ENCODE measurements around the gene BFSP2. TPM values are rescaled to one million over a fixed set of nuclear protein-coding genes. Genes with fewer than 3 reads are reported as not detected.

Gene BFSP2
- total RNA-seq, 1 donor from 2014 or later = not detected

- ATAC-seq (no peak), DNase-seq (ENCODE audit: low spot score) (no peak)
- intact Hi-C loops (cut with DNase I) = no loop called here
Measured at GRCh38 chr3:133380481-133381225, 19.2 kb upstream of the BFSP2 start.

- intact Hi-C loops (cut with DNase I) = no loop called here
- DNase-seq (ENCODE audit: low spot score) (no peak), ATAC-seq (no peak)
Measured at GRCh38 chr3:133381346-133382109, 18.3 kb upstream of the BFSP2 start.

- intact Hi-C loops (cut with DNase I) = no loop called here
- ATAC-seq = no peak
- DNase-seq (ENCODE audit: low spot score) = no peak
Measured at GRCh38 chr3:133383175-133383574, 16.7 kb upstream of the BFSP2 start.

- DNase-seq (ENCODE audit: low spot score) = no peak
- ATAC-seq = no peak
- intact Hi-C loops (cut with DNase I) = no loop called here
Measured at GRCh38 chr3:133383741-133384140, 16.1 kb upstream of the BFSP2 start.

- DNase-seq (ENCODE audit: low spot score) (no peak), ATAC-seq (peak; percentile 81)
- intact Hi-C loops (cut with DNase I) = no loop called here
Measured at GRCh38 chr3:133384331-133385027, 15.4 kb upstream of the BFSP2 start.

- DNase-seq (ENCODE audit: low spot score) = no peak
- intact Hi-C loops (cut with DNase I) = no loop called here
- ATAC-seq = no peak
Measured at GRCh38 chr3:133386876-133387275, 13.0 kb upstream of the BFSP2 start.

- no peak for ATAC-seq
- intact Hi-C loops (cut with DNase I) = no loop called here
- DNase-seq (ENCODE audit: low spot score) = no peak
Measured at GRCh38 chr3:133387341-133387740, 12.5 kb upstream of the BFSP2 start.

GRCh38 chr3:133388696-133389395 is 11.0 kb upstream of the BFSP2 start:
- ATAC-seq = no peak
- DNase-seq (ENCODE audit: low spot score) = no peak
- intact Hi-C loops (cut with DNase I) = no loop called here

GRCh38 chr3:133390715-133391114 is 9.1 kb upstream of the BFSP2 start:
- intact Hi-C loops (cut with DNase I) = no loop called here
- DNase-seq (ENCODE audit: low spot score) (no peak), ATAC-seq (no peak)

GRCh38 chr3:133393204-133393603 is 6.7 kb upstream of the BFSP2 start:
- intact Hi-C loops (cut with DNase I) = no loop called here
- ATAC-seq (no peak), DNase-seq (ENCODE audit: low spot score) (no peak)

- no peak for DNase-seq (ENCODE audit: low spot score)
- intact Hi-C loops (cut with DNase I) = no loop called here
- ATAC-seq = no peak
Measured at GRCh38 chr3:133393691-133394474, 6.0 kb upstream of the BFSP2 start.

GRCh38 chr3:133394561-133395311 is 5.1 kb upstream of the BFSP2 start:
- no peak for ATAC-seq
- intact Hi-C loops (cut with DNase I) = no loop called here
- DNase-seq (ENCODE audit: low spot score) = no peak

GRCh38 chr3:133396906-133397305 is 3.0 kb upstream of the BFSP2 start:
- no peak for ATAC-seq
- intact Hi-C loops (cut with DNase I) = no loop called here
- no peak for DNase-seq (ENCODE audit: low spot score)

- DNase-seq (ENCODE audit: low spot score) (peak; percentile 23), ATAC-seq (peak; percentile 38)
- intact Hi-C loops (cut with DNase I) = no loop called here
Measured at GRCh38 chr3:133401374-133402135, 1.7 kb downstream of the BFSP2 start.

GRCh38 chr3:133404920-133405319 is 5.1 kb downstream of the BFSP2 start:
- DNase-seq (ENCODE audit: low spot score) = peak; percentile 7
- ATAC-seq = no peak
- intact Hi-C loops (cut with DNase I) = no loop called here

- ATAC-seq (no peak), DNase-seq (ENCODE audit: low spot score) (no peak)
- intact Hi-C loops (cut with DNase I) = no loop called here
Measured at GRCh38 chr3:133408366-133408765, 8.5 kb downstream of the BFSP2 start.

GRCh38 chr3:133408961-133409360 is 9.1 kb downstream of the BFSP2 start:
- no peak for ATAC-seq
- intact Hi-C loops (cut with DNase I) = no loop called here

More at GRCh38 chr3:133408961-133409360, 9.1 kb downstream of the BFSP2 start:
- DNase-seq (ENCODE audit: low spot score) = no peak
